Body of pancreas (tissue), 4 donors: ENCODE data around the gene CNRIP1. TPM values are rescaled to one million over a fixed set of nuclear protein-coding genes. Genes with fewer than 3 reads are reported as not detected.
A peak's percentile ranks its signal among the peaks of the same experiment; 100 is the strongest.

Experiments used
- ATAC-seq: fragments of 150-250 bp; one replicate; pipeline ENCODE4 v1.9.1; 2016
- DNase-seq, 4 donors: peaks; one replicate each; pipeline ENCODE4 v3.0.0-alpha.2; 2019
- H3K27ac ChIP-seq, 4 donors: fragments of 200-600 bp; sonication (generic); 1 replicate in 3 of 4; 2 replicates in 1 of 4; pipeline versions ENCODE4 v1.5.1 to v1.6.1; 2016 to 2019; ENCODE audit warnings: mild to moderate bottlenecking in 1 of 4, mixed read lengths in 1 of 4, moderate library complexity in 1 of 4
- H3K27me3 ChIP-seq, 2 donors: fragments of 200-600 bp; sonication (generic); one replicate each; pipeline ENCODE4 v1.6.0; 2016; ENCODE audit warnings: mild to moderate bottlenecking in 1 of 2
- H3K36me3 ChIP-seq, 2 donors: fragments of 200-600 bp; sonication (generic); replicated peaks in 1 of 2; 2 replicates each; pipeline ENCODE4 v1.5.1; 2016; ENCODE audit warnings: low read depth in 2 of 2; ENCODE audit not compliant: insufficient read depth in 1 of 2
- H3K4me1 ChIP-seq: fragments of 200-600 bp; sonication (generic); one replicate; pipeline ENCODE4 v1.6.0; 2016
- H3K4me3 ChIP-seq, 2 donors: fragments of 200-600 bp; sonication (generic); 1 replicate in 1 of 2; 2 replicates in 1 of 2; pipeline ENCODE4 v1.5.1; 2016 to 2019
- H3K9me3 ChIP-seq, 3 donors: fragments of 200-600 bp; sonication (generic); 1 replicate in 2 of 3; 2 replicates in 1 of 3; pipeline ENCODE4 v1.5.1; 2016
- POLR2A ChIP-seq, 3 donors: fragments of 450-650 bp; IDR thresholded peaks; one replicate each; pipeline ENCODE4 v1.6.1; 2016; ENCODE audit warnings: antibody characterized with exemption in 3 of 3, mild to moderate bottlenecking in 2 of 3
- WGBS, 2 donors: methylation state at CpG; one replicate each; pipeline ENCODE4 v1.1.5; 2017; 5-methylcytosine and 5-hydroxymethylcytosine counted together
- intact Hi-C: fragments of 100-400 bp; cut with DNase I; formaldehyde crosslinking; loops from one replicate; pipeline ENCODE4 v1.15.1; 2023
- total RNA-seq, 2 donors: library from RNA; depleted of rRNA; stranded (reverse); fragments of >200 nt; gene quantifications; one replicate each; pipeline ENCODE4 v1.1.0, GENCODE V29; 2016
- TF ChIP-seq, protein P1 (sequence below), 7 experiments: fragments of 450-650 bp in 4 of 7; fragments of 200-600 bp in 3 of 7; sonication (generic) in 3 of 7; IDR thresholded peaks; one replicate each; pipeline ENCODE4 v1.5.1; 2016 to 2019; ENCODE audit warnings: antibody characterized with exemption in 7 of 7

CNRIP1 gene
- total RNA-seq, 2 donors from 2014 or later = 2.6 to 5.7 TPM

- ATAC-seq = peak; percentile 38
- Histone ChIP-seq H3K27ac (peak overlapping the region; percentile 1 to 76 (median 50)), H3K36me3 (no peaks in the 10 kb centered on the region), H3K4me1 (peaks cover 14% of the 10 kb centered on the region), H3K9me3 (no peaks in the 10 kb centered on the region), H3K27me3 (no peaks in the 10 kb centered on the region), H3K4me3 (peak overlapping the region; percentile 5 to 63)
- peak in 2 of 4 donors; percentile 3 to 22 for DNase-seq
- 1 to 2% methylated on average over 10 to 26 of the region's 27 CpGs for WGBS, 2 donors
- intact Hi-C loops = no loop called here
- TF ChIP-seq, protein P1, sequence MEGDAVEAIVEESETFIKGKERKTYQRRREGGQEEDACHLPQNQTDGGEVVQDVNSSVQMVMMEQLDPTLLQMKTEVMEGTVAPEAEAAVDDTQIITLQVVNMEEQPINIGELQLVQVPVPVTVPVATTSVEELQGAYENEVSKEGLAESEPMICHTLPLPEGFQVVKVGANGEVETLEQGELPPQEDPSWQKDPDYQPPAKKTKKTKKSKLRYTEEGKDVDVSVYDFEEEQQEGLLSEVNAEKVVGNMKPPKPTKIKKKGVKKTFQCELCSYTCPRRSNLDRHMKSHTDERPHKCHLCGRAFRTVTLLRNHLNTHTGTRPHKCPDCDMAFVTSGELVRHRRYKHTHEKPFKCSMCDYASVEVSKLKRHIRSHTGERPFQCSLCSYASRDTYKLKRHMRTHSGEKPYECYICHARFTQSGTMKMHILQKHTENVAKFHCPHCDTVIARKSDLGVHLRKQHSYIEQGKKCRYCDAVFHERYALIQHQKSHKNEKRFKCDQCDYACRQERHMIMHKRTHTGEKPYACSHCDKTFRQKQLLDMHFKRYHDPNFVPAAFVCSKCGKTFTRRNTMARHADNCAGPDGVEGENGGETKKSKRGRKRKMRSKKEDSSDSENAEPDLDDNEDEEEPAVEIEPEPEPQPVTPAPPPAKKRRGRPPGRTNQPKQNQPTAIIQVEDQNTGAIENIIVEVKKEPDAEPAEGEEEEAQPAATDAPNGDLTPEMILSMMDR (IDR thresholded peaks at IDR 0.05) = no peak
- TF ChIP-seq POLR2A (IDR thresholded peaks at IDR 0.05) = no peak
These were observed 793 bp downstream of the CNRIP1 start for GRCh38 chr2:68318914-68319397.

DNA sequence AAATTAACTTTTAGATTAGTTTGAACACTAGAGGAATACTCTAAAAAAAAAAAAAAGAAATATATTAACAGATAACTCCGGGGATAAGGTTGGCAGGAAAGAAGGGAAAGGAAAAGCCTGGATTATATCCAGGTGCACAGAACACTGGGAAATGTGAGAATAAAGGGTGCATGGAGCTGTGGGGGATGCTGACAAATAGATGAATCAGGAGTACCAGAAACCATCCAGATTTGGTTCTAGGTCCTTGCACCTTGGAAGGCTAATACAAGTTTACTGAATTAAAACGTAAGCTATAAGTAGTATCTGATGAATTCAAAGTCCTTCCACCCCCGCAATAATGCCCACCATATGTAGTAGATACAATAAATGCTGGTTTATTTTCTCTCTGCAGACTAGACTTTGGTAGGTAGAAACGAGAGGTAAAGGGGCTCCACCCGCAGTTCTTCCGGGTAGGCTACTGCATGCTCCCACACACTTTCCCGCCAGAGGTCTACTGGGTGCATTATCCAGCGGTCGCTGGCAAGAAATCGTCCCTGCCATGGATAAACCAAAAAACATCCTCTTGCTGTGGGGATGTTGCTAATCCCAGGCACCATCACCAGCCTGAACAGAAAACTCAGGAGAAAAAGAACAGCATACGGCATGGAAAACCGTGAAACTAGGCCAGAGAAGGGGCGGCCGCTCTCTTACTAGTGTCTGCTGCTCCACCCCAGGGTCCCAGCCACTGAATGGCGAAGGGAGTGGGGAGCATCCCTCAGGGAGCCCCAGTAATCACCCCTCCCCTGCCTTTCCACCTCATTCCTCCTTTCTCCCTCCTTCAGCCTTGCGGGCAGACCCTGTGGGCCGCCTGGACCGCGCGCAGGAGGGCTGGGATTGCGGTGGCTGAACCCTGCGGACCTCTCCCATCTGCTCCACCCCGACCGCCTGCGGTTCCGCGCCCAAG is 1.5 kb downstream of the CNRIP1 start:
- intact Hi-C loops = no loop called here
- H3K4me3 ChIP-seq = no peak overlapping the region
- no peaks in the 10 kb centered on the region for H3K9me3 ChIP-seq
- peak; percentile 38 for ATAC-seq
- TF ChIP-seq, protein P1 (IDR thresholded peaks at IDR 0.05) = no peak
- TF ChIP-seq POLR2A (IDR thresholded peaks at IDR 0.05) = no peak
- no peaks in the 10 kb centered on the region for H3K36me3 ChIP-seq
- H3K27ac ChIP-seq = peak overlapping the region in 2 of 4 donors; percentile 70 to 76
- no peak for DNase-seq
- H3K27me3 ChIP-seq = no peaks in the 10 kb centered on the region
- H3K4me1 ChIP-seq = peaks cover 14% of the 10 kb centered on the region
- WGBS, 2 donors = 23 to 33% methylated on average over 26 to 27 of the region's 27 CpGs

GRCh38 chr2:68316111-68316510 is 3.6 kb downstream of the CNRIP1 start:
- no peak for TF ChIP-seq POLR2A (IDR thresholded peaks at IDR 0.05)
- TF ChIP-seq, protein P1 (IDR thresholded peaks at IDR 0.05) = no peak
- 70 to 83% methylated on average over 2 of the region's 2 CpGs for WGBS, 2 donors
- DNase-seq (no peak), ATAC-seq (no peak)
- peaks cover 14% of the 10 kb centered on the region for H3K4me1 ChIP-seq
- no peak overlapping the region for H3K4me3 ChIP-seq
- H3K9me3 ChIP-seq = no peaks in the 10 kb centered on the region
- no peak overlapping the region for H3K27ac ChIP-seq
- H3K27me3 ChIP-seq = no peaks in the 10 kb centered on the region
- intact Hi-C loops = no loop called here
- H3K36me3 ChIP-seq = no peaks in the 10 kb centered on the region

GRCh38 chr2:68311033-68311432 is 8.7 kb downstream of the CNRIP1 start:
- Histone ChIP-seq H3K4me1 (no peaks in the 10 kb centered on the region), H3K27me3 (no peaks in the 10 kb centered on the region), H3K27ac (no peak overlapping the region), H3K36me3 (no peaks in the 10 kb centered on the region), H3K4me3 (no peak overlapping the region), H3K9me3 (no peaks in the 10 kb centered on the region)
- TF ChIP-seq, protein P1 (IDR thresholded peaks at IDR 0.05) = no peak
- TF ChIP-seq POLR2A (IDR thresholded peaks at IDR 0.05) = no peak
- intact Hi-C loops = no loop called here
- ATAC-seq (no peak), DNase-seq (no peak)
